Stomach (tissue), 4 donors: ENCODE results near the gene KRT80.

Source experiments
- CTCF ChIP-seq, 7 experiments: fragments of 450-650 bp in 4 of 7; fragments of 200-600 bp in 3 of 7; sonication (generic) in 3 of 7; IDR thresholded peaks; one replicate each; pipeline ENCODE4 v1.5.1; 2016 to 2019; ENCODE audit warnings: antibody characterized with exemption in 7 of 7, control low read depth in 2 of 7, mild to moderate bottlenecking in 1 of 7
- POLR2A ChIP-seq, 4 donors: fragments of 450-650 bp; IDR thresholded peaks; one replicate each; pipeline ENCODE4 v1.6.1; 2016; ENCODE audit warnings: antibody characterized with exemption in 4 of 4, control low read depth in 2 of 4, mild to moderate bottlenecking in 1 of 4, moderate library complexity in 1 of 4
- POLR2AphosphoS5 ChIP-seq, 3 donors: sonication (generic); formaldehyde crosslinking; IDR thresholded peaks; one replicate each; pipeline ENCODE4 v1.6.1; 2016; ENCODE audit warnings: antibody characterized with exemption in 3 of 3

GRCh38 chr12:52228931-52229330 lies 37.1 kb upstream of the KRT80 start:
- TF ChIP-seq CTCF (IDR thresholded peaks at IDR 0.05) (no peak), POLR2A (IDR thresholded peaks at IDR 0.05) (no peak), POLR2AphosphoS5 (IDR thresholded peaks at IDR 0.05) (no peak)
